Ovary (tissue), 1 donor: Measurements from ENCODE around the gene CCBE1.

Experiments
- EP300 ChIP-seq: sonication (generic); formaldehyde crosslinking; IDR thresholded peaks from one replicate; pipeline ENCODE4 v1.6.1; 2017; ENCODE audit warnings: antibody characterized with exemption
- POLR2A ChIP-seq: fragments of 450-650 bp; IDR thresholded peaks from one replicate; pipeline ENCODE4 v1.6.1; 2017; ENCODE audit warnings: antibody characterized with exemption, mild to moderate bottlenecking, moderate library complexity

GRCh38 chr18:59715445-59715844 lies 18.2 kb upstream of the CCBE1 start:
- TF ChIP-seq POLR2A = no peak
- TF ChIP-seq EP300 = no peak
